ENCODE measurements around the gene TJP1. TPM values are rescaled to one million over a fixed set of nuclear protein-coding genes. Genes with fewer than 3 reads are reported as not detected.

TJP1 gene
- total RNA-seq, 1 experiment from 2014 or later = 140 TPM

DNA sequence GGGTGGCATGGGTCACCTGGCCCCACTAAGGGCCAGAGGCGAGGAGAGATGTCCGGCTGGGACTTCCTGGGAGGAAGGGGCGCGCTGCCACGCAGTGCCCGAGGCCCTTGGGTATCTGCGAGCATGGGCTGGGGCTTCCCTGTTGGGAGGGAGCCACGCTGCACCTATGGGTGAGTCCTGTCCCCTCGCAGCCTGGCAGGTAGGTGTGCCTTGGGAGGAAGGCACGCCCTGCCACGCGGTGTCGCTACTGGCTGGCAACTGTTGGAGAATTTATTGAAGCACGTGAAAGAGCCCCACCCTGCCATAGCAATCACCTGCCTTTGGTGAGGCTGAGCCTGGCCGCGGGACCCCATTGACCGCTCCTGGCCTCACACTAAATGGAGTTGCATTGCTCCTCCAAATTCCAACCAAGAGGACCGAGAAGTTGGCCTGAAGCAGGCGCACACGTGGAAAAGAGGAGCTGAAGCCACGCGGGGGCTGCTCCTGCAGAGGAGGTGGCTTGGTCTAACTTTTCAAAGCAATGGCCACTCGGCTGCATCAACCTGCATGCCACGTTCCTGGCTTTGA lies 134.2 kb downstream of the TJP1 start:
- H2BK5ac ChIP-seq (ENCODE audit: insufficient read length, low read length) = no peak overlapping the region
- no peak overlapping the region for H2BK120ac ChIP-seq (ENCODE audit: low read depth, low read length, poor library complexity, severe bottlenecking)
- no peak overlapping the region for H3K27ac ChIP-seq (ENCODE audit: insufficient read length, low read depth, low read length)
- no peaks in the 10 kb centered on the region for H4K20me1 ChIP-seq (ENCODE audit: control insufficient read depth, insufficient read depth, insufficient read length)
- no peak overlapping the region for H2BK12ac ChIP-seq (ENCODE audit: insufficient read length, low read depth, low read length)
- H3K4me2 ChIP-seq (ENCODE audit: insufficient read depth, insufficient read length, low read length) = no peak overlapping the region
- no peaks in the 10 kb centered on the region for H3K27me3 ChIP-seq (ENCODE audit: insufficient read depth, low read length)
- no peak overlapping the region for H3K9ac ChIP-seq (ENCODE audit: extremely low read depth, insufficient read length, low read length)
- Mint-ChIP-seq H3K27me3 (ENCODE audit: low read depth) (no peaks in the 10 kb centered on the region; the same call in 1 of the 2 replicates), H3K9me3 (peaks cover 0 to 4% of the 10 kb centered on the region in 2 experiments; a peak in 3 of 5 replicates), H3K27ac (0 out of 7 replicates have a peak overlapping the region, but pooled peaks of 1 of the 3 experiments have one; percentile 59), H3K36me3 (ENCODE audit: insufficient read depth in 1 of 3, low read depth in 3 of 3) (peaks cover 0 to 2% (median 0%) of the 10 kb centered on the region in 3 experiments; a peak in 2 of 7 replicates), H3K4me3 (no peak overlapping the region), H3K4me1 (peaks cover 0 to 7% of the 10 kb centered on the region in 2 experiments; a peak in 1 of 4 replicates)
- H3K56ac ChIP-seq (ENCODE audit: insufficient read length, low read depth, low read length) = no peak overlapping the region
- H2BK20ac ChIP-seq (ENCODE audit: low read depth, low read length, poor library complexity, severe bottlenecking) = no peak overlapping the region
- no peaks in the 10 kb centered on the region for H3K9me3 ChIP-seq (ENCODE audit: control insufficient read depth, low read depth, low read length)
- H4K8ac ChIP-seq (replicated peaks; ENCODE audit: insufficient read length, low read depth, low read length) = no peak overlapping the region
- no peak overlapping the region for H3K18ac ChIP-seq (ENCODE audit: insufficient read length, low read depth, low read length)
- no peak overlapping the region for H2BK15ac ChIP-seq (ENCODE audit: low read depth, low read length)
- H3K4me1 ChIP-seq (ENCODE audit: insufficient read depth, low read length) = no peaks in the 10 kb centered on the region
- no peak overlapping the region for H2AK5ac ChIP-seq (ENCODE audit: insufficient read length, low read length)
- H3K79me1 ChIP-seq (ENCODE audit: insufficient read depth, low read depth, low read length, poor library complexity, severe bottlenecking) = no peaks in the 10 kb centered on the region
- H3K23me2 ChIP-seq (ENCODE audit: insufficient read length, low read depth, low read length, poor library complexity, severe bottlenecking) = no peaks in the 10 kb centered on the region
- no peak overlapping the region for H3K23ac ChIP-seq (ENCODE audit: insufficient read length, low read depth, low read length)
- H2AFZ ChIP-seq (ENCODE audit: low read length) = no peak overlapping the region
- no peak for DNase-seq
- no peak overlapping the region for H3K4ac ChIP-seq (ENCODE audit: low read depth, low read length)
- H3K14ac ChIP-seq (ENCODE audit: insufficient read depth, low read length) = no peak overlapping the region
- no peak overlapping the region for H3T11ph ChIP-seq (ENCODE audit: low read length)
- TF ChIP-seq, protein P1, sequence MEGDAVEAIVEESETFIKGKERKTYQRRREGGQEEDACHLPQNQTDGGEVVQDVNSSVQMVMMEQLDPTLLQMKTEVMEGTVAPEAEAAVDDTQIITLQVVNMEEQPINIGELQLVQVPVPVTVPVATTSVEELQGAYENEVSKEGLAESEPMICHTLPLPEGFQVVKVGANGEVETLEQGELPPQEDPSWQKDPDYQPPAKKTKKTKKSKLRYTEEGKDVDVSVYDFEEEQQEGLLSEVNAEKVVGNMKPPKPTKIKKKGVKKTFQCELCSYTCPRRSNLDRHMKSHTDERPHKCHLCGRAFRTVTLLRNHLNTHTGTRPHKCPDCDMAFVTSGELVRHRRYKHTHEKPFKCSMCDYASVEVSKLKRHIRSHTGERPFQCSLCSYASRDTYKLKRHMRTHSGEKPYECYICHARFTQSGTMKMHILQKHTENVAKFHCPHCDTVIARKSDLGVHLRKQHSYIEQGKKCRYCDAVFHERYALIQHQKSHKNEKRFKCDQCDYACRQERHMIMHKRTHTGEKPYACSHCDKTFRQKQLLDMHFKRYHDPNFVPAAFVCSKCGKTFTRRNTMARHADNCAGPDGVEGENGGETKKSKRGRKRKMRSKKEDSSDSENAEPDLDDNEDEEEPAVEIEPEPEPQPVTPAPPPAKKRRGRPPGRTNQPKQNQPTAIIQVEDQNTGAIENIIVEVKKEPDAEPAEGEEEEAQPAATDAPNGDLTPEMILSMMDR (conservative IDR thresholded peaks at IDR 0.05) = no peak
- WGBS (ENCODE audit: extremely low coverage, insufficient read length, low lambda C conversion rate) = no CpG with 5 or more reads among the region's 24 CpGs
- H4K91ac ChIP-seq (ENCODE audit: insufficient read length, low read depth, low read length) = no peak overlapping the region
- H4K5ac ChIP-seq (ENCODE audit: insufficient read length, low read depth, low read length) = no peak overlapping the region
- no peaks in the 10 kb centered on the region for H3K79me2 ChIP-seq (ENCODE audit: insufficient read depth, low read length)
